SK-N-SH (cell line): Measurements from ENCODE around the gene STK11IP. TPM values are rescaled to one million over a fixed set of nuclear protein-coding genes. Genes with fewer than 3 reads are reported as not detected.

Experiments used
- CTCF ChIA-PET: fragments of 300-600, 350-600 bp; formaldehyde crosslinking; extraction: SDS; loops from one replicate; lab custom pipeline; 2021; lab: Yijun Ruan, JAX
- POLR2A ChIA-PET: fragments of 350-600 bp; sonication (Branson Sonifier 250); formaldehyde crosslinking; extraction: SDS; loops from one replicate; lab custom pipeline; 2020; ENCODE audit warnings: antibody characterized with exemption, inconsistent platforms; lab: Yijun Ruan, JAX
- DNase-seq: peaks from one replicate; pipeline ENCODE4 v3.0.0; 2012
- H2AFZ ChIP-seq: fragments of 200-600 bp; sonication (generic); 2 replicates; pipeline ENCODE4 v1.8.1; 2016; ENCODE audit warnings: antibody characterized with exemption, mild to moderate bottlenecking, low read depth
- H3F3A ChIP-seq: fragments of 200-600 bp; sonication (generic); replicated peaks from 2 replicates; pipeline ENCODE3; 2016; ENCODE audit warnings: antibody characterized with exemption, mild to moderate bottlenecking; ENCODE audit not compliant: insufficient read depth
- H3K27ac ChIP-seq, 2 experiments: fragments of 200-500 bp in 1 of 2; fragments of 200-600 bp in 1 of 2; sonication (Bioruptor generic) in 1 of 2; sonication (generic), shearing (Covaris generic) in 1 of 2; 2 replicates each; pipeline versions ENCODE4 v1.5.1 to v1.6.1; 2014 to 2016; ENCODE audit warnings: low read depth in 2 of 2, inconsistent platforms in 1 of 2, low read length in 1 of 2, mild to moderate bottlenecking in 1 of 2, mixed read lengths in 1 of 2
- H3K27me3 ChIP-seq: fragments of 200-600 bp; sonication (generic), shearing (Covaris generic); 2 replicates; pipeline ENCODE4 v1.6.1; 2016; ENCODE audit warnings: mixed run types; ENCODE audit not compliant: insufficient read depth
- H3K36me3 ChIP-seq, 2 experiments: fragments of 200-500 bp in 1 of 2; fragments of 200-600 bp in 1 of 2; sonication (Bioruptor generic) in 1 of 2; sonication (generic) in 1 of 2; replicated peaks in 1 of 2; 2 replicates each; pipeline versions ENCODE3 to v1.5.1; 2014 to 2016; ENCODE audit warnings: low read length in 1 of 2, mild to moderate bottlenecking in 1 of 2; ENCODE audit not compliant: insufficient read depth in 2 of 2, control insufficient read depth in 1 of 2
- H3K4me1 ChIP-seq, 2 experiments: fragments of 200-500 bp in 1 of 2; fragments of 200-600 bp in 1 of 2; sonication (Bioruptor generic) in 1 of 2; sonication (generic), shearing (Covaris generic) in 1 of 2; 2 replicates each; pipeline versions ENCODE4 v1.5.1 to v1.6.1; 2014 to 2016; ENCODE audit warnings: low read depth in 1 of 2, low read length in 1 of 2, mixed run types in 1 of 2; ENCODE audit not compliant: insufficient read depth in 2 of 2, control insufficient read depth in 1 of 2
- H3K4me2 ChIP-seq: fragments of 200-600 bp; sonication (generic), shearing (Covaris generic); 2 replicates; pipeline ENCODE4 v1.6.1; 2017; ENCODE audit warnings: mixed run types
- H3K4me3 ChIP-seq, 2 experiments: fragments of 200-500 bp in 1 of 2; fragments of 200-600 bp in 1 of 2; sonication (Bioruptor generic) in 1 of 2; sonication (generic), shearing (Covaris generic) in 1 of 2; 2 replicates each; pipeline versions ENCODE4 v1.5.1 to v1.8.1; 2014 to 2016; ENCODE audit warnings: low read depth in 2 of 2, inconsistent platforms in 1 of 2, low read length in 1 of 2, mild to moderate bottlenecking in 1 of 2, mixed read lengths in 1 of 2, moderate library complexity in 1 of 2
- H3K79me2 ChIP-seq: fragments of 200-600 bp; sonication (generic); 2 replicates; pipeline ENCODE4 v1.8.1; 2017; ENCODE audit warnings: mild to moderate bottlenecking; ENCODE audit not compliant: insufficient read depth
- H3K9ac ChIP-seq: fragments of 200-600 bp; sonication (generic); 2 replicates; pipeline ENCODE4 v1.6.1; 2017; ENCODE audit warnings: mixed run types
- H3K9me2 ChIP-seq: fragments of 200-600 bp; sonication (generic); 2 replicates; pipeline ENCODE4 v1.6.1; 2017; ENCODE audit warnings: mixed run types
- H3K9me3 ChIP-seq: fragments of 200-600 bp; sonication (generic); 2 replicates; pipeline ENCODE4 v1.6.1; 2017; ENCODE audit warnings: mixed run types, mild to moderate bottlenecking, moderate library complexity
- H4K20me1 ChIP-seq: fragments of 200-600 bp; sonication (generic); 2 replicates; pipeline ENCODE4 v1.6.1; 2017; ENCODE audit warnings: mild to moderate bottlenecking, mixed run types; ENCODE audit not compliant: insufficient read depth
- ELF1 ChIP-seq: IDR thresholded peaks from 2 replicates; pipeline ENCODE4 v1.4.0; 2012
- FOSL2 ChIP-seq: IDR thresholded peaks from 2 replicates; pipeline ENCODE4 v1.4.0; 2012; ENCODE audit warnings: low read depth, mild to moderate bottlenecking, moderate library complexity, borderline replicate concordance
- FOXM1 ChIP-seq: IDR thresholded peaks from 2 replicates; pipeline ENCODE4 v1.4.0; 2012; ENCODE audit warnings: low read depth, mild to moderate bottlenecking
- GABPA ChIP-seq: IDR thresholded peaks from 2 replicates; pipeline ENCODE4 v1.4.0; 2012; ENCODE audit warnings: low read depth, mild to moderate bottlenecking
- IRF3 ChIP-seq: fragments of 150-350 bp; IDR thresholded peaks from 2 replicates; pipeline ENCODE4 v1.6.1; 2016; ENCODE audit warnings: mild to moderate bottlenecking, low read depth, low read length
- MEF2A ChIP-seq: IDR thresholded peaks from 2 replicates; pipeline ENCODE4 v1.4.0; 2012; ENCODE audit warnings: low read depth, borderline replicate concordance
- MXI1 ChIP-seq: IDR thresholded peaks from 2 replicates; pipeline ENCODE4 v1.6.1; 2012; ENCODE audit warnings: mild to moderate bottlenecking, low read depth, low read length, improper control_type of control experiment
- NFIC ChIP-seq: IDR thresholded peaks from 2 replicates; pipeline ENCODE4 v1.4.0; 2012; ENCODE audit warnings: borderline replicate concordance
- NRF1 ChIP-seq: IDR thresholded peaks from 2 replicates; pipeline ENCODE4 v1.6.1; 2012; ENCODE audit warnings: low read depth, mild to moderate bottlenecking, low read length
- PBX3 ChIP-seq: IDR thresholded peaks from 2 replicates; pipeline ENCODE4; 2012
- POLR2AphosphoS5 ChIP-seq: IDR thresholded peaks from 2 replicates; pipeline ENCODE4 v1.6.1; 2012; ENCODE audit warnings: low read depth, low read length
- RAD21 ChIP-seq: IDR thresholded peaks from 2 replicates; pipeline ENCODE4 v1.6.1; 2012; ENCODE audit warnings: mild to moderate bottlenecking, low read length
- RCOR1 ChIP-seq: fragments of 150-350 bp; IDR thresholded peaks from 2 replicates; pipeline ENCODE4 v1.6.1; 2017; ENCODE audit warnings: antibody characterized with exemption, low read length
- REST ChIP-seq: IDR thresholded peaks from 2 replicates; pipeline ENCODE4 v1.6.1; 2012; ENCODE audit warnings: mild to moderate bottlenecking, low read depth, low read length, moderate library complexity
- RFX5 ChIP-seq: IDR thresholded peaks from 2 replicates; pipeline ENCODE4 v1.6.1; 2012; ENCODE audit warnings: mild to moderate bottlenecking, improper control_type of control experiment, low read length
- SMC3 ChIP-seq: IDR thresholded peaks from 2 replicates; pipeline ENCODE4 v1.6.1; 2012; ENCODE audit warnings: low read depth, low read length, improper control_type of control experiment
- TEAD4 ChIP-seq: IDR thresholded peaks from 2 replicates; pipeline ENCODE4 v1.4.0; 2012; ENCODE audit warnings: mild to moderate bottlenecking, borderline replicate concordance; ENCODE audit not compliant: insufficient read depth
- USF1 ChIP-seq: IDR thresholded peaks from 2 replicates; pipeline ENCODE4 v1.4.0; 2012; ENCODE audit warnings: low read depth, borderline replicate concordance
- USF2 ChIP-seq: fragments of 150-350 bp; IDR thresholded peaks from 2 replicates; pipeline ENCODE4 v1.6.1; 2017; ENCODE audit warnings: antibody characterized with exemption, low read length, low read depth, borderline replicate concordance
- ZBTB33 ChIP-seq: IDR thresholded peaks from 2 replicates; pipeline ENCODE4 v1.4.0; 2012; ENCODE audit warnings: low read depth, borderline replicate concordance
- WGBS: methylation state at CpG from one replicate; pipeline ENCODE4 v1.1.6; 2017; ENCODE audit warnings: low lambda C conversion rate; 5-methylcytosine and 5-hydroxymethylcytosine counted together
- polyA plus RNA-seq, 3 experiments: library from polyadenylated mRNA; depleted of rRNA; stranded (reverse); fragments of >200 nt; gene quantifications; 2 replicates each; pipeline ENCODE4 v1.2.3, GENCODE V29; 2012

The STK11IP gene
- polyA plus RNA-seq, 1 of the 3 experiments (the other 2 are of a cell fraction) = 22.9 TPM

- Histone ChIP-seq H4K20me1 (no peaks in the 10 kb centered on the region), H3K9me2 (no peaks in the 10 kb centered on the region), H3K27me3 (no peaks in the 10 kb centered on the region), H3K9me3 (no peaks in the 10 kb centered on the region), H3K36me3 (peaks cover 3 to 30% of the 10 kb centered on the region in 2 experiments), H3F3A (peaks cover 2% of the 10 kb centered on the region), H2AFZ (no peak overlapping the region), H3K4me3 (no peak overlapping the region), H3K79me2 (no peaks in the 10 kb centered on the region), H3K4me2 (no peak overlapping the region), H3K27ac (no peak overlapping the region), H3K9ac (no peak overlapping the region), H3K4me1 (peaks cover 0 to 10% of the 10 kb centered on the region in 2 experiments; a peak in 1 of 4 replicates)
- peak; percentile 4 for DNase-seq
- WGBS = 94% methylated on average over 20 of the region's 20 CpGs
- CTCF ChIA-PET = interaction anchor here (1.2 to 7.5 kb wide), 3 partner anchors 14 to 79 kb away, joined by 3 to 107 read pairs (median 36); partner anchors contain the start of genes CHPF and TMEM198
- TF ChIP-seq NFIC (no peak), REST (no peak), NRF1 (no peak), MXI1 (no peak), TEAD4 (no peak), FOXM1 (no peak), GABPA (no peak), SMC3 (no peak), ELF1 (no peak), IRF3 (no peak), POLR2AphosphoS5 (no peak), ZBTB33 (no peak), USF2 (no peak), RAD21 (no peak), USF1 (no peak), RCOR1 (no peak), FOSL2 (no peak), MEF2A (no peak), RFX5 (no peak), PBX3 (no peak)
- POLR2A ChIA-PET = interaction anchor here (3.6 kb wide), 1 partner anchor 11 kb away, joined by 18 read pairs; no protein-coding TSS in a partner anchor
Measured at GRCh38 chr2:219563271-219563928, 34.3 kb upstream of the STK11IP start.
